HG03159 (cell line): Measurements from ENCODE around the gene ERCC5.
A peak's percentile ranks its signal among the peaks of the same experiment; 100 is the strongest.

Source experiments
- ATAC-seq: cut with Tn5 transposase; IDR thresholded peaks from one replicate; pipeline ENCODE4 v1.9.1; 2021; ENCODE audit warnings: mild to moderate bottlenecking, moderate library complexity; ENCODE audit not compliant: unreplicated experiment

The ERCC5 gene

DNA sequence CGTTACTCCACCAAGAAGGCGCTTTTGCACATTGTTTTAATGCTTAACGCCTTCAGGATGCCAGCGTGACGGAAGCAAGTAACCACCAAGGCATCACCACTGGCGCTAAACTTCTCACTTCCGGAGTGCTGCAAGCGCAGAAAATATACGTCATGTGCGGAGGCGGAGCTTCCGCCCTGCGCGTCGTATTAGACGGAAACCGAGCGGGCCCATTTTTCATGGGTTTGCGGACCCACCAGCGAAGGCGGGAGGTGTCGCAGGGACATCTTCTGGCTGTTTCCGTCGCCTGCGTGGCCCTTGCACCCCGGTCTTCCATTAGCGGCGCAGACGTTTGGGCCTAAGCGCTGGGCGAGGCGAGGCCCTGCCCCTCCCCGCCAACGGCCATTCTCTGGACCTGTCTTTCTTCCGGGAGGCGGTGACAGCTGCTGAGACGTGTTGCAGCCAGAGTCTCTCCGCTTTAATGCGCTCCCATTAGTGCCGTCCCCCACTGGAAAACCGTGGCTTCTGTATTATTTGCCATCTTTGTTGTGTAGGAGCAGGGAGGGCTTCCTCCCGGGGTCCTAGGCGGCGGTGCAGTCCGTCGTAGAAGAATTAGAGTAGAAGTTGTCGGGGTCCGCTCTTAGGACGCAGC lies at the start of gene ERCC5:
ERCC5 (plus strand) TSS at position 403 of the 631 bp plus-strand sequence. CDS start 235 bp downstream, outside the sequence.
- peak; percentile 84 for ATAC-seq

DNA sequence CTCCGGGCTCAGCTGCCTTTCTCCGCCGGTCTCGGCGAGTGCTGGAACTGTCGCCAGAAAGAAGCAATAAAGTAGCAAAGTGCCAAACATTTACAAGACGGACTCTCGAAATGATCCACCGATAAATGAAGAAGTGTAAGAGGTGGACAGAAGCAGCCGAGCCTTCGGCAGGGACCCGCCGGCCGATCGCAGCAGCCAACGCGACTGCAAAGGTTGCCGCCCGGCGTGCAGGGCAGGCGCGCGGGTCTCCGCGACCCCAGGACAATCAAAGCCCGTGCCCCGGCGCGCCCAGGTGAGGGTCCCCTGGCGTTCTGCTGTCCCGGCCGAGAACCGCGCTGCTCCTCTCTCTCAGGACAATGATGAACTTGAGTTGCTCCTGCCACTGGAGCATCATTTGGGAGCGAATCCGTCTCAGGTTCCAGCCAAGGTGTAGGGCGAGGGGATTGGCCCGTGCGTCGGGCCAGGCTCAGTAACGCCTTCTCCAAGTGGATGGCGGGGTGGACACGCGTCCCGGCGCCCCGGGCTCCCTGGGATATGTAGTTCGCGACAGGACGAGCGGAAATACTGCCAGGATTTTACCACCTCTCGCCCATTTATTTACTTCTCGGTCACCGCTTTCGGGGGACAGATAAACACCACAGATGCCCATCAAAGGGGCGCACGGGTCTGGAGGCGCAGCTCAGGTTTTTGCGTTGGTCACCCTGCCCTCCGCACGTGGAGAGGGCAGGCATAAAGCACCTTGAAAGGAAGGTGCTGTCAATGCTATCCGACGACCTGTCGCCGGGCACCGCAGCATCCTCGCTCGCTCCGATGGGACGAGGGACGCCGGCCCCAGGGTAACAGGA lies 47.0 kb upstream of the ERCC5 start, which contains the start of the genes BIVM and POGLUT2:
BIVM (plus strand) TSS at position 539 of the 845 bp plus-strand sequence. CDS start 8,149 bp downstream, outside the sequence.
POGLUT2 (minus strand) TSS at position 396 of the 845 bp plus-strand sequence; CDS start at position 90, 306 bp downstream.
- ATAC-seq: peak; percentile 85

DNA sequence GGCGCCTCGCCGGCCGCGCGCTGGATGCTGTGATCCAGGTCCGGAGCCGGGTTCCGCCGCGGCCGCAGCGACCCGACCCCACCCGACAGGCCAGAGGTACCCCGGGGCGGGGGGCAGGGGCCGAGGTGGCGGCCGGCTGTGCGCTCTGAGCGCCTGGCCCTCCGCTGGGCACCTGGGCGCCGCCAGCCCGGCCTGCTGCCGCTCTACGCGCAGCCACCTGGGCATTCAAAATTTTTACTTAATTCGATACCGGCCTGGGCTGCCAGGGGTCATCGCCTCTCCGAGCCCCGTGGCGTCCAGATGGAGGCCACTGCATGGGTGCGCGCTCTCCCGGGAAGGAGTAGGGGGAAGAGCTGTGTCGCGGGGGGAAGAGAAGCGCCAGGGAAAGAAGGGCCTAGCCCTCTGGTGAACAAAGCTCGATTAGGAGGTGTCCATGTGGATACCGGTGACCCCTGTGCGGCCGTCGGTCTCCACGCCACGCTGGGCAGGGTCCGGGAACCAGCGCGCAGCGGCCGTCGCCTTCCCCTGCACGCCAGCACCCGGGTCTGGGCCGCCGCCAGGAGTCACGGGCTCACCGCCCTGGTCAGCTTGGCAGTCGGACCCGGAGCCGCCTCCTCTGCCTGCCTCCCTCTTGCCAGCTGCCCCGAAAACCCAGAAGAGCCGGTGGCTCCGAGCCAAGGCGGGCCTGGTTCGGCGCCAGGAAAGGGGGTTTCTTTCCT lies 46.2 kb upstream of the ERCC5 start:
- ATAC-seq: peak; percentile 5

DNA sequence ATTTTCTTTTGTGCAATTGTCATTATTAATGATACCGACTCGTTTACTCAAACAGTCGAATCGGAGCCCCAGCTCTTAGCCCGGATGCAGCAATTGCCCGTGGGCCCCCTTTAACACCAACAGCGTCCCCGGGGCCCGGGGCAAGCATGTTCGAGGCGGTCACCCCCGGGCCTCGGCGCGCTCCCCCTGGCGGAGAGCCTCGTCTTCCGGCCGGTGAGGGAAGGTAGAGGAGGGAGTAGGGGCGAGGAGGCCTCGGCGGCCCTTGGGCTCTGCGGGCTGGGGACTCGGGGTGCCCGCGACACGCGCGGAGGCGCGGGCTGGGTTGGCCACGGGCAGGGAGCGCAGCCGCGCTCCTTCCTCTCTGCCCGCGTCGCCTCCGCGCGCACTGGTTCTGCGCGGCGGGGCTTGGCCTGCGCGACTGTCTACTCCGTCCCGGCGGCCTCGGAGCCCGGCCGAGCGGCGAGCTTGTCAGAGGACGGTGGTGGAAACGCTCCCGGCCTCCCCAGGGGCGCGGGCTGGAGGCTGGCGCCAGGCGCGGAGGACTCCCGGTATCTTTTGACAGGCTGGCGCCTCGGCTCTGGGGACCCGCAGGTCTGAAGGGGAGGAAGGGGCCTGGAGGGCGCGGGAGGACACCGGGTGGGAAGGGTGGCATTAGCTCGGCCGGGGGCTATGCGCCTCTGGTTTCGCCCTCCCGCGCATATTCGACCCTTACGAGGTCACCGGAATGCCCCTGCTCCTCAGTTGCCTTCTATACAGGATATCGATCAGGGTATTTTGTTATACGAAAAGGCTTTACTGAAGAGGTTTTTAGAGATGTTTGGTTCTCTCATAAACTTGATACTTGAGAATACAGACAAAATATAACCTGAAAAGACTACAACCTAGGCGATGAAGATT lies 45.4 kb upstream of the ERCC5 start:
- peak; percentile 78 for ATAC-seq

DNA sequence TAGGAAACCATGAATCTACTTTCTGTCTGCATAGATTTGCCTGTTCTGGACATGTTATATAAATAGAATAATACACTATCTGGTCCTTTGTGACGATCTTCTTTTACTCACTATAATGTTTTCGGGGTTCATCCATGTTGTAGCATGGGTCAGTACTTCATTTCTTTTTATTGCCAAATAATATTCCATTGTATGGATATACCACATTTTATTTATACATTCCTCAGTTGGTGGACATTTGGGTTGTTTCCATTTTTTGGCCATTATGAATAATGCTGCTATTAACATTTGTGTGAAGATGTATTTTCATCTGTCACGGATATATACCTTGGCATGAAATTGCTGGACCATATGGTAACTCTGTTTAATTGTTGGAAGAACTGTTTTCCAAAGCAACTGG lies 40.2 kb upstream of the ERCC5 start:
- no peak for ATAC-seq

DNA sequence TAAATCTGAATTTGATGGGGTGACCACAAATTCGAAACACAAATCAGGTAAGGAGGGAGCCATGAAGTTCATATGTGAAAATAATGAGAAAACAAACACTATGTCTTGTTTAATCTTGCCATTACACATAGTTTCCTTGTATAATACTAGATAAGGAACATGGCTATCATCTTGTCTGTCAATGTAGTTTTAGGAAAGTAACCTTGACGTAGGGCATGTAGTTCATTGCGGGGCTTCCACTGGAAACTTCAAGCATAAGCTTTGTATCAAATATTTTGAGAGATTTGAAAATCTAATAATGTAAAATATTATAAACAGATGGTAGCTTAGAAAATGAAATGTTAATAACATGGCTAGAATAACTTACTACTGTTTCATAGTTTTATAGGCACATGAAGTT lies 38.1 kb upstream of the ERCC5 start:
- no peak for ATAC-seq

DNA sequence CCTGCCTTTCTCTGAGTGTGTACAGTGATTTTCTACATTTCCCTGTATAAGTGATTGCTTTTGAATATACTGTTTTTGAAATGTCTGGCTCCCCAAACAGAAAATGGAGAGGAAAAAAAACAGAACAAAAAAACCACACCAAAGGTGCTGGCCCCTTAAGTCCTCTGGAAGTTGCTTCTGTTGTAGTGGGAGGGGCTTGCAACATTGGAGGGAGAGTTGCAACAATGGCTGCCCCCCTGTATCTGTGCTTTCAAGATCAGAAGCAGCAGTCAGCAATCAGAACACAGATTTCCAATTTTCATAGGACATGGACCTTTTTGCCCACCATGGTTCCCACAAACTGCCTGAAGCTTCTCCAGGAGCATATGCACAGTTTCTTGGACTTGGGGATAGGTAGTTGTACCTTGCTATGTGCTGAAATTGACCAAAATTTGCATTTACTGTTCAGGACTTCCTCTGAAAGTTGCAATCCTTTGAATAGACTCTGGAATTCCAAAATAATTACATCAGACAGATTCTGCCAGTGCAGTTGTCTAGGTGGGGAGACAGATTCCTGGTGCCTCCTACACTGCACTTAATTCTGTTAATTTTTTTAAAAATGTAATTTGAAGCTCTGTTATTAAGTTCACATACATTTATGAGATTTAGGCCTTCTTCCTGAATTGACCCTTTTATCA lies 33.1 kb upstream of the ERCC5 start:
- ATAC-seq: no peak

DNA sequence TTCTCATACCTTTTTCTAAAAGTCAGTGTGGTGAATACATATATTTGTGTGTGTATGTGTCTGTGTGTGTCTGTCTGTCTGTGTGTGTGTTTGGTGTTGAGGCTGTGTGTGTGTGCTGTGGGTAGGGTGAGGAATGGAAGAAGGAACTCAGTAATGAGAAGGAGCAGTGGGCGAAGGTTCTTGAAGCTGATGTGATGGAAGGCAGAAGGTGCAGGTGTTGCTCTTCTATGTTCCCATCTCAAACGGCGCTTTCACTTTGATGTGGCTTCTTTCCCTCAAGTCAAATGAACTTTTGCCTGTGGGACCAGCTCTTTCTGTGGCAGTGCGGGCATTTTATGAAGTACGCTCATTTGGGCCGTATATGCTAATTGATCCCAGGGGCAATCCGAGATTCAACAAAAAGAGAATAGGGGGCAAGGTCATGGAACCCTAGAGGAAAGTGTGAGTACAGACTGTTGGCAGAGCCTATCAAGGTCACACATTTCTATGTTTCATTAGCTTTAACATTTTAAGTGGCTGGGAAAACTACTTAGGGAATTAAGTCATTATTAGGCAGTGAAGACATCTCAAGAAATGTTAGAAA lies 31.7 kb upstream of the ERCC5 start:
- no peak for ATAC-seq

DNA sequence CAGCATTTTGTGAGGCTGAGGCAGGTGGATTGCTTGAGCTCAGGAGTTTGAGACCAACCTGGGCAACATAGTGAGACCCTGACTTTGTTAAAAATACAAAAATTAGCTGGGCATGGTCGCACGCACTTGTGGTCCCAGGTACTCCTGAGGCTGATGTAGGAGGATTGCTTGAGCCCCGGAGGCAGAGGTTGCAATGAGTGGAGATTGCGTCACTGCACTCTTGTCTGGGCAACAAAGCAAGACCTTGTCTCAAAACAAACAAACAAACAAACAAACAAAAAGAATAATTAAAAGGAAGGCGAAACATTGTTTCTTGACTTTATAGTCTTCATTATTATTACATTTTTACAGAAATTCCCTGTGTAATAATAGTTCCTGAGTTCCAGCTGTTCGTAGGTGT lies 31.0 kb upstream of the ERCC5 start:
- no peak for ATAC-seq

DNA sequence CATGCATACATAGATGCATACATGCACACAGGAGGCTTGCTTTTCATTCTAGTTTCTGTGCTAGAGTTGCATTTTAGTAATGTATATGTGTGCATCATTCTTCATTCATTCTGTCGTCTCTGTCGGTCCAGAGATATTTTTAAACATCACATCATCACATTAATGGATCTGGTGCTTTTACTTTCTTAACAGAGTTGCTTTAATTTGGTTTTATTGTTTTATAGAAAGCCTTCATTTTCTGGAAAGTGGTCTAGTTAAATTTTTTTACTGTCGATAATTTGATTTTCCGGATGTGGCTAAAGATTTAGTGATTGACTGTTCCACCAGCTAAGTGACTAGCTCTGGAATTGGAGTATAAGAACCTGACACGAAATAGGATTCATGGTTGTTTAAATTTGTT lies 30.0 kb upstream of the ERCC5 start:
- ATAC-seq: no peak

DNA sequence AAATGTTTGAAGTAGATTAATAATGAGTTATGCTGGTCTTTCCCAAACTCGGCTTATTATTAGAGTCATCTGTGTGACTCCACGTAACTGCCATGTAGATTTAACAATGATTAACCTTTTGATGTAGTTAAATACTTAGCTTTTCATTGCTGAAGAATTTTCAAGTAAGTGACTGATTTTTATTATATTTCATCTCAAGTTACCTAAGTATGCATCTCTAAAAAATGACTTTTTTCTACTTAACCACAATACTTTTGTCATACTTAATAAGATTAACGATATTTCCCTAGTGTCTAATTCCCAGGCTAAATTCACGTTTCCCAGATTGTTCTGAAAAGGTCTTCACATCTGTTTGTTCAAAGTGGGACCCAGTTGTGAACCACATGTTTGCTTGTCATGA lies 29.1 kb upstream of the ERCC5 start:
- no peak for ATAC-seq

DNA sequence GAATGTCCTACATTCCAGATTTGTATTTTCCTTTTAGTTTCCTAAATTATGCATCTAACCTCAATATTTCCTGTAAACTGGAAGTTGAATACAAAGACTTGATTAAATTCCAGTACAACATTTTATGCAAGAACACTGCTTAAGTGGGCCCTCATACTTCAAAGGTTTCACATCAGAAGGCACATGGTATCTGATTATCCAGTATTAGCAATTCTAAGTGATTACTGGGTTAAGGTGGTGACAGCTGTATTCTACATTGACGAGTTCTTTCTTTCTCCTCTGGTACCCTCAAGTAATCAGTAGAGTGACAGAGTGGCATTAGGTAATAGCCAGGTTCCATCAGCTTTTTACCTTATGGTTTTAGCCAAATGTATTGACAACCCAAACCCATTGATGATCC lies 28.6 kb upstream of the ERCC5 start:
- ATAC-seq: no peak

DNA sequence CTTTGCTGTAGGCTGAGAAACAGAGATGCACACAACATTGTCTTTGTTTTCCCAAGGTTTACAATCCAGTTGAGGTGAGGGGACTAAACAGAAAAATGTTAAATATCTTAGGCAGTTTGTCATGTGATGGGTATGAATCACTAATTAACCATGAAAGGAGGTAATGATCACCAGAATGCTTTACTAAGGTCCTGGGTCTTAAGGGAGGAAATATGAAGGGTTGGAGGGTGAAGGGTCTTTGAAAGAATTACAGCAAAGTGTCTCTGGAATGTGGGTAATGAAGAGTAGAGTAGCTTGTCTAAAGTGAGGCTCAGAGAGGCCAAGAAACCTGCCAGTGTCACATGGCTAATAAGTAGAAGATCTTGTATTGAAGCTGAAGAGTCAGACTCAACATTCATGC lies 27.9 kb upstream of the ERCC5 start:
- no peak for ATAC-seq

DNA sequence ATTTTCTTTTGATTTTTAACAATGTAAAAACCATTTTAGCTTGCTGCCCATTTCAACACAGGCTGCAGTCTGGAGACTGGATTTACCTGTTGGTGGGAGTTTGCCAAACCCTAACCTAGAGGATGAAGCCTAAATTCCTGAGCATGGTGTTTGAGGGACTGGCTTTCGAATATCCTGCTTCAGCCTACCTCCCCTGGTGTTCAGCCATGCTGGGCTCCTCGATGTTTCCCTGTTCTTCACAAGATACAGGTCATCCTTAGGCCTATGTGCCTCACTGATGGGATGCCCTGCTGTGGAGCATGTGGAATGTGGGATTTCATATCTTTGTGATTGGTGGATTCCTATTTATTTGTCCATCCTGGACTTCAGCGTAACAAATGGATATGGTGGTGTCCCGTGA lies 20.4 kb upstream of the ERCC5 start:
- ATAC-seq: no peak

DNA sequence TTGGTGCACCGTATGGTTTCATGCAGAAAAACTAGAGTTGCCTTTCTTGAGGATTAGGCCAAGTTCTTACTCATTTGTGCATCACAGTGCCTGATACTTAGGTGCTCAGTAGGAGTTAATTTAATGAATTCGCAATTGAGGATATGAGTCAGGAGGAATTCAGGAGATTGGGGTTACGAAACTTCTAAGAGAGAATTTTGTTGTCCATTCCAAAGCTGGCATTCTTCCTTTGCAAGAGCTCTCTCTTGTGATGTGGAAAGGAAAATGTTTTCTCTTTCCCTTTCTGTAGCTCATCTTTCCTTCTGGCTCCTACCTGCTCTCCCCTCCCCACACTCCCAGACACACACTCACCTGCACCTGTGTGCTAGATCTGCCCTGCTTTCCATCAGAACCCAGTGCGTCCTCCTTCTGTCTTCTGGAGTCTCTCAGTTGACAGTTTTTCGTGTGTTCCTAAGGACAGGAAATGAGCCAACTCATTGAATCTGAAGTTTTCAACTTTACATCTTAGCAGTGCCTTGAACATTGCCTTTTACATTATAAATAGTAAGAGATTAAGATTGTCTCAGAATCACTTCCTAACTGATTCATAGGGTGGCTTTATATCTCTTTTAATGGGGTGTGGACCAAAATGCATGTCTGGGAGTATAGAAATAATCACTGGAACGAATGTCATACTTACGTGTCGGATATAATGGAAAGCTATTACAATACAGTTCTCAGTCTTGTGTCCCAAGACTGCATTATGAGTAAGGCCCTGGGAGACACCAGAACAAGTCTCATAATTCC lies 19.7 kb upstream of the ERCC5 start:
- ATAC-seq: no peak

DNA sequence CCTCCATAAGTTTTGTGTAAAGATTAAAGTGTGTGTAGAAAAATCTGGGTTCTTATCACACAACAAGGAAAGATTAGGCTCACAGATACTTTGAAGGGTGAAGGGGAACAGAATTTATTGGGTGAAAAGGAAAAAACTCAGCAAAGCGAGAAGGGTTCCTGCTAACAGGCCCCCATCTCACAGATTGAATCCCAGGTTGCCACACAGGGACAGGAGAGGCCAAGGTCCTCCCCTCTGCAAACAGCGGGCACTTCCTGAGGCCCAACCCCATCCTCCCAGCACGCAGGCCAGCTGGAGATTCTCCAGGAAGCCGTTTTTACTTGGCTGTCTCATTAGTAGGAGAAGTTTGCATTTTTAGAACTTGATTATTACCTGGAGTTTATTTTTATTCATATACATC lies 15.2 kb upstream of the ERCC5 start:
- no peak for ATAC-seq

DNA sequence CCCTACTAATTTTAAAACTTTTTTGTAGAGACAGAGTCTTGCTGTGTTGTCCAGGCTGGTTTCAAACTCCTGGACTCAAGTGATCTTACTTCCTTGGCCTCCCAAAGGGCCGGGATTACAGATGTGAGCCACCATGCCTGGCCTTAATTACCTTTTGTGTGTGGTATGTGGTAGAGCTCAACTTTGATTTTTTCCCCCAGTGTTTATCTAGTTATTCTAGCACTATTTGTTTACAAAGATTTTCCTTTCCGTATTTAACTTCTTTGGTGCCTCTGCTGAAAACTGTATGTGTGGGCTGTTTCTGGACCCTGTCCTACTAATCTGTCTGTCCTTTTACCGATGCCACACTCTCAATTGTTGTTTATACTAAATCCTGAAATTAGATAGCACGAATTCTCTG lies 9.4 kb upstream of the ERCC5 start:
- ATAC-seq: no peak

DNA sequence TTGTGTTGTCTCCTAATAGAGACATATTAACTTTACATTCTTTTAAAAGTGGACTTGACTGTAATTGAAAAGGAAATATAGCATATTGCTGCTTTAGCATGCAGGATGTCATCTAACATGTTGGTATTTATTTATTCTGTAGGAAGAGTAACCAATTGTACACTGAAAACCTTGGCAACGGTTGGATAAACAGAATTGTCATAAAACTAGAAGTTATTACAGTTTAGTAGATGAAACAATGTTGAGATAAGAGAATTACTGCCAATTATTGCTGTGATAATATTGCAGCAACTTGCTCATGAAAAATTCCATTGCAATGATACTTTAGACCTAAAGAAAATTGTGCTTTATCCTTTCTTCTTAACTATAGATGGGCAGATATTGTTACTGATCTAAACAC lies 7.6 kb upstream of the ERCC5 start:
- no peak for ATAC-seq

DNA sequence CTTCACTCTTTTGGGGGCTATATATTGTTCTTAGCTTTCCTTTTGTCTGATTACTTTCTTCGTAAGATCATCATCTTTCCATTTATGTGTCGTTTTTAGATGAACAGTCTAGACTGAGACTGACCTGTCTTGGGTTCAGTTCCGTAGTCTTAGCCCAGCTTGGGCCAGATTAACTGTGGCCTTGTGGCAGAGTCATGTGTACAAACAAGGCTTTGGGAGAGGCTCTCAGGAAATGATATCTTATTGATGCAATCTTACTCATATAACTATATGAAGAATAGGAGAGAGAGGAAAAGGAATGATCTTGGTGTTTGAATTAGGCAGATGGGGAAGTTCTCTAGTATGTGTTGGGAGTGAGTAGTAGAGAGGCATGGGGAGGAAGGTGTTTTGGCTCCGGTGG lies 6.8 kb upstream of the ERCC5 start:
- no peak for ATAC-seq
